BE2C (cell line): ENCODE data around the gene TBC1D2.

Source experiments
- DNase-seq: peaks from one replicate; pipeline ENCODE4 v3.0.0-alpha.2; 2020
- H3K27me3 ChIP-seq: fragments of 250-450 bp; sonication (Bioruptor Pico); 2 replicates; pipeline ENCODE4 v1.5.1; 2020; ENCODE audit warnings: mild to moderate bottlenecking
- H3K36me3 ChIP-seq: fragments of 250-450 bp; sonication (Bioruptor Pico); 2 replicates; pipeline ENCODE4 v1.5.1; 2020; ENCODE audit warnings: mild to moderate bottlenecking
- H3K4me1 ChIP-seq: fragments of 250-450 bp; sonication (Bioruptor Pico); 2 replicates; pipeline ENCODE4 v1.5.1; 2020
- H3K4me3 ChIP-seq: 2 replicates; pipeline ENCODE4 v1.5.1; 2011; ENCODE audit warnings: low read depth, low read length
- H3K9me3 ChIP-seq: fragments of 250-450 bp; sonication (Bioruptor Pico); 2 replicates; pipeline ENCODE4 v1.5.1; 2020
- CTCF ChIP-seq: IDR thresholded peaks from 2 replicates; pipeline ENCODE4 v1.5.1; 2012; ENCODE audit warnings: mild to moderate bottlenecking, low read depth, low read length

Gene TBC1D2

GRCh38 chr9:98226957-98227356 lies 28.5 kb downstream of the TBC1D2 start:
- Histone ChIP-seq H3K27me3 (no peaks in the 10 kb centered on the region), H3K9me3 (no peaks in the 10 kb centered on the region), H3K4me3 (no peak overlapping the region), H3K36me3 (no peaks in the 10 kb centered on the region), H3K4me1 (no peaks in the 10 kb centered on the region)
- no peak for TF ChIP-seq CTCF
- no peak for DNase-seq

GRCh38 chr9:98226516-98226915 lies 28.9 kb downstream of the TBC1D2 start:
- Histone ChIP-seq H3K9me3 (no peaks in the 10 kb centered on the region), H3K4me1 (no peaks in the 10 kb centered on the region), H3K27me3 (no peaks in the 10 kb centered on the region), H3K4me3 (no peak overlapping the region), H3K36me3 (no peaks in the 10 kb centered on the region)
- TF ChIP-seq CTCF = no peak
- DNase-seq = no peak

- no peak for DNase-seq
- Histone ChIP-seq H3K36me3 (no peaks in the 10 kb centered on the region), H3K9me3 (no peaks in the 10 kb centered on the region), H3K4me1 (no peaks in the 10 kb centered on the region), H3K27me3 (no peaks in the 10 kb centered on the region), H3K4me3 (no peak overlapping the region)
- no peak for TF ChIP-seq CTCF
These were observed 30.4 kb downstream of the TBC1D2 start for GRCh38 chr9:98225015-98225442.

GRCh38 chr9:98222885-98223691 lies 32.4 kb downstream of the TBC1D2 start:
- TF ChIP-seq CTCF = no peak
- Histone ChIP-seq H3K27me3 (no peaks in the 10 kb centered on the region), H3K9me3 (no peaks in the 10 kb centered on the region), H3K4me3 (no peak overlapping the region), H3K36me3 (no peaks in the 10 kb centered on the region), H3K4me1 (no peaks in the 10 kb centered on the region)
- DNase-seq = no peak

GRCh38 chr9:98220911-98221310 lies 34.5 kb downstream of the TBC1D2 start:
- no peaks in the 10 kb centered on the region for H3K9me3 ChIP-seq
- H3K36me3 ChIP-seq = no peaks in the 10 kb centered on the region
- H3K4me1 ChIP-seq = no peaks in the 10 kb centered on the region; the same call in 1 of the 2 replicates
- no peak for DNase-seq
- H3K27me3 ChIP-seq = no peaks in the 10 kb centered on the region
- H3K4me3 ChIP-seq = no peak overlapping the region
- TF ChIP-seq CTCF = no peak

GRCh38 chr9:98219794-98220370 lies 35.6 kb downstream of the TBC1D2 start:
- no peak for DNase-seq
- Histone ChIP-seq H3K27me3 (no peaks in the 10 kb centered on the region), H3K36me3 (no peaks in the 10 kb centered on the region), H3K4me3 (no peak overlapping the region), H3K9me3 (no peaks in the 10 kb centered on the region), H3K4me1 (no peaks in the 10 kb centered on the region; the same call in 1 of the 2 replicates)
- TF ChIP-seq CTCF = no peak
